H1 (cell line): ENCODE data around the gene RAB40C.

ENCODE experiments used
- CHD1 ChIP-seq: IDR thresholded peaks from 2 replicates; pipeline ENCODE4 v1.6.1; 2012; ENCODE audit warnings: low read depth, low read length, improper control_type of control experiment
- CTCF ChIP-seq, 3 experiments: IDR thresholded peaks; 1 replicate in 2 of 3; 2 replicates in 1 of 3; pipeline versions ENCODE4 v1.5.1 to v1.6.1; 2011; ENCODE audit warnings: low read length in 3 of 3, mild to moderate bottlenecking in 3 of 3, inconsistent platforms in 2 of 3, low read depth in 1 of 3, moderate library complexity in 1 of 3; ENCODE audit not compliant: insufficient read depth in 1 of 3; ENCODE audit errors: control extremely low read depth in 1 of 3
- HDAC6 ChIP-seq: IDR thresholded peaks from one replicate; pipeline ENCODE4 v1.7.1; 2012; ENCODE audit warnings: low read depth, mild to moderate bottlenecking, inconsistent platforms, low read length, moderate library complexity
- POLR2A ChIP-seq, 2 experiments: IDR thresholded peaks; 1 replicate in 1 of 2; 2 replicates in 1 of 2; pipeline ENCODE4 v1.6.1; 2011; ENCODE audit warnings: low read depth in 2 of 2, low read length in 2 of 2, mild to moderate bottlenecking in 2 of 2; ENCODE audit errors: control extremely low read depth in 1 of 2
- SAP30 ChIP-seq: fragments of 300-600 bp; sonication (generic); IDR thresholded peaks from 2 replicates; pipeline ENCODE4 v1.7.1; 2012; ENCODE audit warnings: low read length, moderate library complexity, mild to moderate bottlenecking, inconsistent platforms; ENCODE audit not compliant: insufficient read depth, insufficient replicate concordance

- TF ChIP-seq CTCF (IDR thresholded peaks at IDR 0.05; ENCODE audit: control extremely low read depth in 1 of 3, insufficient read depth in 1 of 3, low read depth in 1 of 3, low read length in 3 of 3) (no peak), POLR2A (IDR thresholded peaks at IDR 0.05; ENCODE audit: control extremely low read depth in 1 of 2, low read depth in 2 of 2, low read length in 2 of 2) (no peak), HDAC6 (no peak), CHD1 (no peak), SAP30 (no peak)
These were observed 25.0 kb upstream of the RAB40C start for GRCh38 chr16:564690-565418.
